DND-41 (cell line): ENCODE measurements around the gene MAGEF1.

ENCODE experiments used
- EZH2 ChIP-seq: IDR thresholded peaks from 3 replicates; pipeline ENCODE4 v1.6.1; 2012; ENCODE audit warnings: borderline replicate concordance, low read depth, mild to moderate bottlenecking, moderate library complexity, low read length, inconsistent platforms; ENCODE audit not compliant: severe bottlenecking
- TF ChIP-seq, protein P1 (sequence below): IDR thresholded peaks from 2 replicates; pipeline ENCODE4 v1.5.1; 2012; ENCODE audit warnings: borderline replicate concordance, low read length, moderate library complexity, mild to moderate bottlenecking; ENCODE audit not compliant: poor library complexity, severe bottlenecking; ENCODE audit errors: extremely low read depth

DNA sequence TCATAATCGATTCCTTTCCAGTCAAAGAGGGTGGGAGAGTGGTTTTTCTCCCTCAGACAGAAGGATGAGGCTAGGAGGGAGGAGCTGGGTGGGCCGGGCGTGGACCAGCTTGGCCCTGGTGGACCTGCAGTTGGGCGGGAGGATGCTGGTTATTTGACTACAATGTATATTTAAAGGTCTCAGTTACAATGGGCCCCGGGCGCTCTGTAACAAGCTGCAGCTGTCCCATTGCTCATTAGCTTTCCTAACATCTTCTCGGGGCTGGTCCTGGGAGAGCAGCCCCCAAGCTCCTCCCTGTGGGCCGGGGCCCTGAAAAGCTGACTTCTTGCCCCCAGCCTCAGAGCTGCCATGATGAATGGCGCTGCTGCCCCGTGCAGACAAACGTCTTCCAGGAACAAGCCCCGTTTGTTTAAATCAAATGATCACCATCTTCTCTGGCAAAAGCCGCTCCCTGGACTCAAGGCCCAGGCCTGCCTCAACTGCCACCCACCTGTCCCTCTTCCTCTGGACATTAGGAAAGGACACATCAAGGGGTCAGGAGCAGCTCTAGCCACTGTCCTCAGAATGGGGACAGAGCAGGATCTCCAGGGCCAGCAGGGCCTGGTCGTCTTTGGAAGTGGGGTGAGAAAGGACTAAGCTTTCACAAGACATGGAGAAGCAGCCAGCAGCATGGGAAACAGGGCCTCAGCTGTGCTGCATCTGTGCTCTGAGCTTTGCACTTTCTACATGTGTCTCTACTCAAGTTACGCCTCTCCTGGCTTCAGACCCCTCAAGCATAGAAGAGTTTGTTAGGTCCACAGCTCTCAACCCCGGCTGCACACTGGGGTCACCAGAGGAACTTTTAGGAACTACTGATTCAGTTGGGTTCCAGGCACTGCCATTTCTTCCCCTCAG is 38.6 kb downstream of the MAGEF1 start:
- TF ChIP-seq, protein P1, sequence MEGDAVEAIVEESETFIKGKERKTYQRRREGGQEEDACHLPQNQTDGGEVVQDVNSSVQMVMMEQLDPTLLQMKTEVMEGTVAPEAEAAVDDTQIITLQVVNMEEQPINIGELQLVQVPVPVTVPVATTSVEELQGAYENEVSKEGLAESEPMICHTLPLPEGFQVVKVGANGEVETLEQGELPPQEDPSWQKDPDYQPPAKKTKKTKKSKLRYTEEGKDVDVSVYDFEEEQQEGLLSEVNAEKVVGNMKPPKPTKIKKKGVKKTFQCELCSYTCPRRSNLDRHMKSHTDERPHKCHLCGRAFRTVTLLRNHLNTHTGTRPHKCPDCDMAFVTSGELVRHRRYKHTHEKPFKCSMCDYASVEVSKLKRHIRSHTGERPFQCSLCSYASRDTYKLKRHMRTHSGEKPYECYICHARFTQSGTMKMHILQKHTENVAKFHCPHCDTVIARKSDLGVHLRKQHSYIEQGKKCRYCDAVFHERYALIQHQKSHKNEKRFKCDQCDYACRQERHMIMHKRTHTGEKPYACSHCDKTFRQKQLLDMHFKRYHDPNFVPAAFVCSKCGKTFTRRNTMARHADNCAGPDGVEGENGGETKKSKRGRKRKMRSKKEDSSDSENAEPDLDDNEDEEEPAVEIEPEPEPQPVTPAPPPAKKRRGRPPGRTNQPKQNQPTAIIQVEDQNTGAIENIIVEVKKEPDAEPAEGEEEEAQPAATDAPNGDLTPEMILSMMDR: no peak
- no peak for TF ChIP-seq EZH2
